H1 (cell line): ENCODE measurements around the gene PAF1. TPM values are rescaled to one million over a fixed set of nuclear protein-coding genes. Genes with fewer than 3 reads are reported as not detected.

Source experiments
- CTCF ChIA-PET: fragments of 300-600 bp; sonication (Branson Sonifier 250); formaldehyde crosslinking; loops from one replicate; lab custom pipeline; 2021; ENCODE audit not compliant: partially characterized antibody; lab: Charles Lee
- POLR2A ChIA-PET: fragments of 300-600 bp; sonication (Branson Sonifier 250); formaldehyde crosslinking; loops from one replicate; lab custom pipeline; 2021; ENCODE audit warnings: inconsistent platforms; ENCODE audit not compliant: partially characterized antibody; lab: Charles Lee
- DNase-seq, 2 experiments: peaks; one replicate each; pipeline versions ENCODE4 v3.0.0 to v3.0.0-alpha.2; 2010 to 2022; ENCODE audit warnings: low spot score in 2 of 2, low read depth in 1 of 2, mixed read lengths in 1 of 2
- FAIRE-seq: peaks from 2 replicates; lab custom pipeline; 2011; peaks lifted over from hg19 to GRCh38; lab: Jason Lieb, UNC
- H2AFZ ChIP-seq: 2 replicates; pipeline ENCODE4 v1.8.1; 2012; ENCODE audit warnings: low read length, inconsistent platforms
- H2AK5ac ChIP-seq: 2 replicates; pipeline ENCODE4 v1.6.1; 2013; ENCODE audit warnings: low read depth, low read length
- H2BK120ac ChIP-seq: replicated peaks from 2 replicates; pipeline ENCODE3; 2013; ENCODE audit warnings: low read depth, low read length, inconsistent platforms
- H2BK12ac ChIP-seq: 2 replicates; pipeline ENCODE4 v1.6.1; 2013; ENCODE audit warnings: low read depth, low read length
- H2BK15ac ChIP-seq: 2 replicates; pipeline ENCODE4 v1.6.1; 2013; ENCODE audit warnings: low read length
- H2BK20ac ChIP-seq: 2 replicates; pipeline ENCODE4 v1.6.1; 2013; ENCODE audit warnings: low read length
- H2BK5ac ChIP-seq: 2 replicates; pipeline ENCODE4 v1.6.1; 2013; ENCODE audit warnings: low read depth, low read length
- H3K14ac ChIP-seq: 2 replicates; pipeline ENCODE4 v1.6.1; 2013; ENCODE audit warnings: inconsistent platforms; ENCODE audit not compliant: insufficient read length
- H3K18ac ChIP-seq: 2 replicates; pipeline ENCODE4 v1.6.1; 2013; ENCODE audit warnings: low read length; ENCODE audit errors: extremely low read depth
- H3K23ac ChIP-seq: 2 replicates; pipeline ENCODE4 v1.6.1; 2013; ENCODE audit warnings: inconsistent platforms; ENCODE audit not compliant: insufficient read length
- H3K23me2 ChIP-seq: 2 replicates; pipeline ENCODE4 v1.6.1; 2013; ENCODE audit warnings: low read depth, low read length
- H3K27ac ChIP-seq: 2 replicates; pipeline ENCODE4 v1.6.1; 2011; ENCODE audit warnings: low read depth, low read length, inconsistent platforms
- H3K27me3 ChIP-seq, 4 experiments: replicated peaks in 1 of 4; 1 replicate in 1 of 4; 2 replicates in 3 of 4; pipeline versions ENCODE4 v1.6.1 to v1.8.1; 2011 to 2013; ENCODE audit warnings: low read length in 3 of 4, mild to moderate bottlenecking in 3 of 4, inconsistent platforms in 2 of 4, mixed read lengths in 2 of 4, moderate library complexity in 1 of 4; ENCODE audit not compliant: control insufficient read depth in 3 of 4, insufficient read depth in 3 of 4; ENCODE audit errors: extremely low read depth in 1 of 4
- H3K36me3 ChIP-seq, 4 experiments: 2 replicates each; pipeline versions ENCODE4 v1.6.1 to v1.8.1; 2011 to 2013; ENCODE audit warnings: mild to moderate bottlenecking in 4 of 4, low read length in 3 of 4, moderate library complexity in 2 of 4, control low read depth in 1 of 4, inconsistent platforms in 1 of 4; ENCODE audit not compliant: insufficient read depth in 4 of 4, control insufficient read depth in 2 of 4
- H3K4ac ChIP-seq: replicated peaks from 2 replicates; pipeline ENCODE3; 2013; ENCODE audit warnings: low read length, low read depth, mixed read lengths, inconsistent platforms; ENCODE audit not compliant: insufficient read length
- H3K4me1 ChIP-seq, 4 experiments: replicated peaks in 1 of 4; 1 replicate in 1 of 4; 2 replicates in 3 of 4; pipeline versions ENCODE4 v1.6.1 to v1.8.1; 2011 to 2013; ENCODE audit warnings: low read length in 3 of 4, inconsistent platforms in 2 of 4, mixed read lengths in 1 of 4; ENCODE audit not compliant: insufficient read depth in 4 of 4, control insufficient read depth in 3 of 4
- H3K4me2 ChIP-seq, 2 experiments: 2 replicates each; pipeline versions ENCODE4 v1.6.1 to v1.8.1; 2011 to 2013; ENCODE audit warnings: low read depth in 2 of 2, low read length in 2 of 2, control low read depth in 1 of 2, inconsistent platforms in 1 of 2, mild to moderate bottlenecking in 1 of 2; ENCODE audit not compliant: insufficient read depth in 1 of 2
- H3K4me3 ChIP-seq, 4 experiments: fragments of 200-600, 300-600 bp in 1 of 4; sonication (generic), shearing (Covaris generic), sonication (Bioruptor Twin) in 1 of 4; 2 replicates each; pipeline versions ENCODE4 v1.5.1 to v1.8.1; 2011 to 2016; ENCODE audit warnings: low read length in 4 of 4, low read depth in 3 of 4, control low read depth in 2 of 4, inconsistent platforms in 2 of 4, mild to moderate bottlenecking in 2 of 4, mixed read lengths in 1 of 4, moderate library complexity in 1 of 4; ENCODE audit not compliant: insufficient read depth in 2 of 4; ENCODE audit errors: extremely low read depth in 1 of 4
- H3K56ac ChIP-seq: replicated peaks from 2 replicates; pipeline ENCODE3; 2013; ENCODE audit warnings: low read depth, mild to moderate bottlenecking, mixed read lengths, low read length, inconsistent platforms; ENCODE audit not compliant: insufficient read length
- H3K79me1 ChIP-seq: 2 replicates; pipeline ENCODE4 v1.6.1; 2013; ENCODE audit warnings: low read depth, low read length, control low read depth
- H3K79me2 ChIP-seq, 2 experiments: 2 replicates each; pipeline versions ENCODE4 v1.6.1 to v1.8.1; 2012 to 2013; ENCODE audit warnings: low read length in 2 of 2, mild to moderate bottlenecking in 2 of 2, inconsistent platforms in 1 of 2; ENCODE audit not compliant: insufficient read depth in 2 of 2, control insufficient read depth in 1 of 2
- H3K9ac ChIP-seq, 4 experiments: replicated peaks in 1 of 4; 1 replicate in 1 of 4; 2 replicates in 3 of 4; pipeline versions ENCODE4 v1.6.1 to v1.8.1; 2011 to 2013; ENCODE audit warnings: low read depth in 3 of 4, low read length in 3 of 4, control low read depth in 2 of 4, mild to moderate bottlenecking in 2 of 4, moderate library complexity in 2 of 4, inconsistent platforms in 1 of 4; ENCODE audit errors: extremely low read depth in 1 of 4
- H3K9me3 ChIP-seq, 2 experiments: 2 replicates each; pipeline versions ENCODE4 v1.6.1 to v1.8.1; 2012 to 2013; ENCODE audit warnings: mild to moderate bottlenecking in 2 of 2, moderate library complexity in 2 of 2, control low read depth in 1 of 2, inconsistent platforms in 1 of 2, low read depth in 1 of 2, low read length in 1 of 2, mixed read lengths in 1 of 2; ENCODE audit not compliant: insufficient read depth in 2 of 2
- H4K20me1 ChIP-seq, 2 experiments: replicated peaks in 1 of 2; 2 replicates each; pipeline versions ENCODE3 to v1.8.1; 2011 to 2013; ENCODE audit warnings: inconsistent platforms in 2 of 2, low read length in 2 of 2, mild to moderate bottlenecking in 1 of 2; ENCODE audit not compliant: insufficient read depth in 2 of 2, control insufficient read depth in 1 of 2
- H4K5ac ChIP-seq: 2 replicates; pipeline ENCODE4 v1.6.1; 2013; ENCODE audit warnings: low read length, low read depth, mixed read lengths, inconsistent platforms; ENCODE audit not compliant: insufficient read length
- H4K8ac ChIP-seq: 2 replicates; pipeline ENCODE4 v1.8.0; 2013; ENCODE audit warnings: mild to moderate bottlenecking, moderate library complexity, low read length, inconsistent platforms; ENCODE audit not compliant: insufficient read depth; ENCODE audit errors: extremely low read depth
- H4K91ac ChIP-seq: replicated peaks from 2 replicates; pipeline ENCODE3; 2013; ENCODE audit warnings: low read length, mixed read lengths, inconsistent platforms; ENCODE audit not compliant: insufficient read length
- ASH2L ChIP-seq: fragments of 200-600, 300-600 bp; sonication (generic); IDR thresholded peaks from one replicate; pipeline ENCODE4 v1.7.1; 2017; ENCODE audit warnings: low read length
- ATF3 ChIP-seq: IDR thresholded peaks from 2 replicates; pipeline ENCODE4 v1.6.1; 2011; ENCODE audit warnings: low read depth, mild to moderate bottlenecking, low read length; ENCODE audit not compliant: insufficient read depth
- CBX5 ChIP-seq: fragments of 300-800, 300-1000 bp; sonication (generic); IDR thresholded peaks from 2 replicates; pipeline ENCODE4 v1.7.1; 2016; ENCODE audit warnings: antibody characterized with exemption, low read length, low read depth
- CTBP2 ChIP-seq: IDR thresholded peaks from 2 replicates; pipeline ENCODE4 v1.7.0; 2011; ENCODE audit warnings: borderline replicate concordance, mild to moderate bottlenecking, moderate library complexity, mixed read lengths, low read length; ENCODE audit not compliant: insufficient read depth, insufficient read length
- FOSL1 ChIP-seq: IDR thresholded peaks from 2 replicates; pipeline ENCODE4 v1.6.1; 2011; ENCODE audit warnings: mild to moderate bottlenecking, low read depth, low read length, moderate library complexity; ENCODE audit not compliant: insufficient read depth
- GTF2F1 ChIP-seq: IDR thresholded peaks from 2 replicates; pipeline ENCODE4 v1.6.1; 2012; ENCODE audit warnings: low read depth, low read length, improper control_type of control experiment, borderline replicate concordance
- KDM5A ChIP-seq: fragments of 200-600 bp; IDR thresholded peaks from 2 replicates; pipeline ENCODE4 v1.7.1; 2012; ENCODE audit warnings: mild to moderate bottlenecking, low read length, inconsistent platforms, mixed read lengths
- POU5F1 ChIP-seq: IDR thresholded peaks from 2 replicates; pipeline ENCODE4 v1.6.1; 2011; ENCODE audit warnings: low read depth, mild to moderate bottlenecking, low read length, moderate library complexity
- RNF2 ChIP-seq: fragments of 200-900, 300-1000 bp; sonication (generic); IDR thresholded peaks from 2 replicates; pipeline ENCODE4 v1.7.1; 2016; ENCODE audit warnings: borderline replicate concordance, low read depth, mild to moderate bottlenecking, antibody characterized with exemption, low read length; ENCODE audit not compliant: poor library complexity, severe bottlenecking; ENCODE audit errors: missing control alignments
- SIN3A ChIP-seq, 2 experiments: IDR thresholded peaks in 1 of 2; conservative IDR thresholded peaks in 1 of 2; 2 replicates each; pipeline ENCODE4 v1.6.1; 2011 to 2012; ENCODE audit warnings: low read length in 2 of 2, improper control_type of control experiment in 1 of 2, low read depth in 1 of 2, mild to moderate bottlenecking in 1 of 2
- TCF12 ChIP-seq: IDR thresholded peaks from 2 replicates; pipeline ENCODE4 v1.6.1; 2011; ENCODE audit warnings: low read depth, mild to moderate bottlenecking, low read length
- YY1 ChIP-seq: IDR thresholded peaks from 2 replicates; pipeline ENCODE4 v1.6.1; 2011; ENCODE audit warnings: low read depth, mild to moderate bottlenecking, low read length
- WGBS, 2 experiments: shearing (Covaris generic) in 1 of 2; methylation state at CpG; one replicate each; pipeline versions ENCODE4 v1.1.6 to v1.1.7; 2013 to 2015; ENCODE audit warnings: low lambda C conversion rate in 2 of 2, mixed read lengths in 2 of 2, inconsistent platforms in 1 of 2, low coverage in 1 of 2, missing lambda C conversion rate in 1 of 2; ENCODE audit not compliant: insufficient replicate concordance in 2 of 2, insufficient coverage in 1 of 2, insufficient read length in 1 of 2; ENCODE audit errors: extremely low coverage in 1 of 2, missing lambda C conversion rate in 1 of 2; 5-methylcytosine and 5-hydroxymethylcytosine counted together
- polyA plus RNA-seq, 7 experiments: library from polyadenylated mRNA; depleted of rRNA in 3 of 7; stranded (reverse) in 5 of 7; unstranded in 2 of 7; fragments of >200 nt in 5 of 7; fragments of 200-250 nt in 2 of 7; gene quantifications; 1 replicate in 5 of 7; 2 replicates in 1 of 7; 4 replicates in 1 of 7; pipeline versions ENCODE4 v1.2.1 to v1.2.3, GENCODE V29; 2011 to 2013; ENCODE audit warnings: missing spikeins in 2 of 7, mixed read lengths in 2 of 7
- total RNA-seq: library from RNA; stranded (reverse); fragmentation: NEBNext Ultra II Directional; extraction: Animal tissue kit (Norgen Biotek cat#: 25700); gene quantifications from 2 replicates; pipeline ENCODE4 v1.2.1, GENCODE V29; 2021

Gene PAF1
- total and polyA plus RNA-seq, 2 of the 8 experiments (the other 6 are each of a cell fraction or from before 2014, with no cell fraction given): 31.4 to 58.6 TPM

DNA sequence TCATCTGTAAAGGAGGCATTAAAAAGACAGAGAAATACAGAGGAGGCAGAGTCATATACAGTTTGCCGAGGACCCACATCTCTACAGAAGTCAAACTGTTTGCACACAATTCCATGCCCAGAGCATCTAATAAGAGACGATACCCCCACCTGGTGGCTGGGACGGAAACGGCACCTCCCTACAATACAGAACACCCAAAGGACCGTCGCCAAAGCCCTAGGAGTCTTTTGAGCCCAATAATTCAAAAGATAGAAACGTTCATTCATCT, 20.9 kb upstream of the PAF1 start:
- H2BK15ac ChIP-seq: no peak overlapping the region; the same call in 1 of the 2 replicates
- no peak overlapping the region for H3K14ac ChIP-seq
- no peak overlapping the region for H4K91ac ChIP-seq
- CTCF ChIA-PET: interaction anchor here (0.6 to 2.3 kb wide), 21 partner anchors 10 to 152 kb away, joined by 3 to 128 read pairs (median 4); partner anchors contain the start of genes MED29, PAF1 and RPS16
- FAIRE-seq (no peak), DNase-seq (peak in 1 of 2 experiments; percentile 87)
- POLR2A ChIA-PET: interaction anchor here (0.7 to 25.7 kb wide), 13 partner anchors 9 to 123 kb away, joined by 3 to 1154 read pairs (median 4); partner anchors contain the start of genes MED29, PAF1, RPS16 and SAMD4B
- H3K27me3 ChIP-seq: no peaks in the 10 kb centered on the region
- no peak overlapping the region for H2AFZ ChIP-seq
- peaks cover 18% of the 10 kb centered on the region for H3K23me2 ChIP-seq
- no peak overlapping the region for H3K27ac ChIP-seq
- H3K4me2 ChIP-seq: peak overlapping the region; percentile 78 to 84
- H4K8ac ChIP-seq: no peak overlapping the region
- H3K4ac ChIP-seq: no peak overlapping the region
- peaks cover 5 to 23% of the 10 kb centered on the region in 2 experiments for H4K20me1 ChIP-seq
- H3K79me2 ChIP-seq: peaks cover 6 to 37% of the 10 kb centered on the region in 2 experiments; a peak in 3 of 4 replicates
- no peak overlapping the region for H3K23ac ChIP-seq
- H3K56ac ChIP-seq: no peak overlapping the region
- H3K18ac ChIP-seq: no peak overlapping the region
- H3K79me1 ChIP-seq: no peaks in the 10 kb centered on the region; the same call in 1 of the 2 replicates
- no peak overlapping the region for H3K9ac ChIP-seq
- H4K5ac ChIP-seq: no peak overlapping the region
- no peak overlapping the region for H2BK20ac ChIP-seq
- no peaks in the 10 kb centered on the region for H3K9me3 ChIP-seq
- no peak overlapping the region for H2AK5ac ChIP-seq
- no peak overlapping the region for H2BK120ac ChIP-seq
- WGBS, 2 experiments: 7% methylated on average over 7 of the region's 7 CpGs; no CpG with 5 or more reads in 1 of the 2 experiments
- peaks cover 10 to 42% (median 21%) of the 10 kb centered on the region in 4 experiments; a peak in 6 of 7 replicates for H3K4me1 ChIP-seq
- H3K4me3 ChIP-seq: peak overlapping the region; percentile 37 to 97 (median 66); a peak in 7 of 8 replicates
- H2BK5ac ChIP-seq: no peak overlapping the region
- peaks cover 0 to 8% (median 0%) of the 10 kb centered on the region in 4 experiments; a peak in 3 of 8 replicates for H3K36me3 ChIP-seq
- no peak overlapping the region for H2BK12ac ChIP-seq
- TF ChIP-seq ATF3: no peak
- 0 out of 2 replicates have a peak, but pooled peaks have one; percentile 18 for TF ChIP-seq GTF2F1
- no peak for TF ChIP-seq TCF12
- TF ChIP-seq KDM5A: peak; percentile 55
- no peak for TF ChIP-seq FOSL1
- no peak for TF ChIP-seq ASH2L
- no peak for TF ChIP-seq CTBP2
- peak; percentile 36 to 52; a peak in 1 of 4 replicates for TF ChIP-seq SIN3A (conservative IDR thresholded peaks at IDR 0.05 in 1 of 2, IDR thresholded peaks at IDR 0.05 in 1 of 2; ENCODE audit: low read depth in 1 of 2, low read length in 2 of 2)
- TF ChIP-seq YY1: no peak
- TF ChIP-seq RNF2: no peak
- no peak for TF ChIP-seq CBX5
- TF ChIP-seq POU5F1: no peak
